WTC11 (cell line): ENCODE results near the gene ZFP42.

ENCODE experiments used
- CREM ChIP-seq: sonication (generic); formaldehyde crosslinking; IDR thresholded peaks from 2 replicates; pipeline ENCODE4 v1.8.1; 2022; ENCODE audit warnings: mild to moderate bottlenecking, missing genetic modification reagents, moderate library complexity
- IRF1 ChIP-seq: sonication (generic); formaldehyde crosslinking; IDR thresholded peaks from 2 replicates; pipeline ENCODE4 v1.8.0; 2023; ENCODE audit warnings: missing genetic modification reagents
- KAT7 ChIP-seq: sonication (generic); formaldehyde crosslinking; IDR thresholded peaks from 2 replicates; pipeline ENCODE4 v1.8.1; 2023; ENCODE audit warnings: missing genetic modification reagents, mild to moderate bottlenecking, borderline replicate concordance
- NFATC4 ChIP-seq: fragments of 250-450 bp; sonication (Bioruptor Pico); IDR thresholded peaks from 2 replicates; pipeline ENCODE4 v1.9.0; 2021; ENCODE audit warnings: mild to moderate bottlenecking
- RORB ChIP-seq: fragments of 250-450 bp; sonication (Bioruptor Pico); IDR thresholded peaks from 2 replicates; pipeline ENCODE4 v1.9.0; 2021; ENCODE audit warnings: mild to moderate bottlenecking
- SP1 ChIP-seq: sonication (generic); formaldehyde crosslinking; conservative IDR thresholded peaks from 2 replicates; pipeline ENCODE4 v1.8.1; 2022; ENCODE audit warnings: missing genetic modification reagents
- TEAD4 ChIP-seq: sonication (generic); formaldehyde crosslinking; IDR thresholded peaks from 2 replicates; pipeline ENCODE4 v1.8.0; 2022; ENCODE audit warnings: mild to moderate bottlenecking, missing genetic modification reagents
- ZNF121 ChIP-seq: sonication (generic); formaldehyde crosslinking; IDR thresholded peaks from 2 replicates; pipeline ENCODE4 v1.8.0; 2023; ENCODE audit warnings: missing genetic modification reagents
- ZNF263 ChIP-seq: sonication (generic); formaldehyde crosslinking; IDR thresholded peaks from 2 replicates; pipeline ENCODE4 v1.8.1; 2022; ENCODE audit warnings: low read depth, mild to moderate bottlenecking, moderate library complexity, missing genetic modification reagents
- ZNF317 ChIP-seq: sonication (generic); formaldehyde crosslinking; IDR thresholded peaks from 2 replicates; pipeline ENCODE4 v1.8.1; 2023; ENCODE audit warnings: low read depth, mild to moderate bottlenecking, moderate library complexity, missing genetic modification reagents, borderline replicate concordance
- ZNF416 ChIP-seq: fragments of 250-450 bp; sonication (Bioruptor Pico); IDR thresholded peaks from 2 replicates; pipeline ENCODE4 v1.9.0; 2021; ENCODE audit warnings: mild to moderate bottlenecking, inconsistent platforms
- TF ChIP-seq, protein P1 (sequence below): fragments of 200-600 bp; IDR thresholded peaks from 2 replicates; pipeline ENCODE4 v1.8.0; 2022; ENCODE audit warnings: antibody characterized with exemption
- TF ChIP-seq, protein P2 (sequence below): sonication (generic); formaldehyde crosslinking; conservative IDR thresholded peaks from 2 replicates; pipeline ENCODE4 v1.8.1; 2022; ENCODE audit warnings: mild to moderate bottlenecking, missing genetic modification reagents
- TF ChIP-seq, protein P3 (sequence below): sonication (generic); formaldehyde crosslinking; IDR thresholded peaks from 2 replicates; pipeline ENCODE4 v1.8.1; 2023; ENCODE audit warnings: mild to moderate bottlenecking, missing genetic modification reagents, moderate library complexity

GRCh38 chr4:188030401-188030800 is 34.8 kb downstream of the ZFP42 start:
- TF ChIP-seq, protein P1, sequence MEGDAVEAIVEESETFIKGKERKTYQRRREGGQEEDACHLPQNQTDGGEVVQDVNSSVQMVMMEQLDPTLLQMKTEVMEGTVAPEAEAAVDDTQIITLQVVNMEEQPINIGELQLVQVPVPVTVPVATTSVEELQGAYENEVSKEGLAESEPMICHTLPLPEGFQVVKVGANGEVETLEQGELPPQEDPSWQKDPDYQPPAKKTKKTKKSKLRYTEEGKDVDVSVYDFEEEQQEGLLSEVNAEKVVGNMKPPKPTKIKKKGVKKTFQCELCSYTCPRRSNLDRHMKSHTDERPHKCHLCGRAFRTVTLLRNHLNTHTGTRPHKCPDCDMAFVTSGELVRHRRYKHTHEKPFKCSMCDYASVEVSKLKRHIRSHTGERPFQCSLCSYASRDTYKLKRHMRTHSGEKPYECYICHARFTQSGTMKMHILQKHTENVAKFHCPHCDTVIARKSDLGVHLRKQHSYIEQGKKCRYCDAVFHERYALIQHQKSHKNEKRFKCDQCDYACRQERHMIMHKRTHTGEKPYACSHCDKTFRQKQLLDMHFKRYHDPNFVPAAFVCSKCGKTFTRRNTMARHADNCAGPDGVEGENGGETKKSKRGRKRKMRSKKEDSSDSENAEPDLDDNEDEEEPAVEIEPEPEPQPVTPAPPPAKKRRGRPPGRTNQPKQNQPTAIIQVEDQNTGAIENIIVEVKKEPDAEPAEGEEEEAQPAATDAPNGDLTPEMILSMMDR: no peak
- TF ChIP-seq TEAD4 (no peak), IRF1 (CRISPR knock-in tag) (no peak), SP1 (CRISPR knock-in tag) (no peak), ZNF317 (CRISPR knock-in tag) (no peak), NFATC4 (CRISPR knock-in tag) (no peak), ZNF263 (CRISPR knock-in tag) (no peak), CREM (CRISPR knock-in tag) (no peak), ZNF416 (no peak), RORB (no peak), KAT7 (CRISPR knock-in tag) (no peak), ZNF121 (CRISPR knock-in tag) (no peak)
- TF ChIP-seq, protein P2, sequence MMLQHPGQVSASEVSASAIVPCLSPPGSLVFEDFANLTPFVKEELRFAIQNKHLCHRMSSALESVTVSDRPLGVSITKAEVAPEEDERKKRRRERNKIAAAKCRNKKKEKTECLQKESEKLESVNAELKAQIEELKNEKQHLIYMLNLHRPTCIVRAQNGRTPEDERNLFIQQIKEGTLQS (CRISPR knock-in tag): no peak
- TF ChIP-seq, protein P3, sequence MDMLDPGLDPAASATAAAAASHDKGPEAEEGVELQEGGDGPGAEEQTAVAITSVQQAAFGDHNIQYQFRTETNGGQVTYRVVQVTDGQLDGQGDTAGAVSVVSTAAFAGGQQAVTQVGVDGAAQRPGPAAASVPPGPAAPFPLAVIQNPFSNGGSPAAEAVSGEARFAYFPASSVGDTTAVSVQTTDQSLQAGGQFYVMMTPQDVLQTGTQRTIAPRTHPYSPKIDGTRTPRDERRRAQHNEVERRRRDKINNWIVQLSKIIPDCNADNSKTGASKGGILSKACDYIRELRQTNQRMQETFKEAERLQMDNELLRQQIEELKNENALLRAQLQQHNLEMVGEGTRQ (CRISPR knock-in tag): no peak
